Measurements from ENCODE around the gene HLA-DQA1. TPM values are rescaled to one million over a fixed set of nuclear protein-coding genes. Genes with fewer than 3 reads are reported as not detected.

Gene HLA-DQA1
- total RNA-seq, 1 experiment from 2014 or later: 0.86 TPM

GRCh38 chr6:32614366-32615081, 22.7 kb upstream of the HLA-DQA1 start:
- ChIA-PET POLR2A (no interaction called here), RAD21 (ENCODE audit: low non-redundant PET in 1 of 2, low total read pairs in 2 of 2, uncharacterized antibody in 2 of 2, unreplicated experiment in 2 of 2) (no interaction called here), CTCF (no interaction called here)
- Histone ChIP-seq H3K4me1 (ENCODE audit: control insufficient read depth in 1 of 2, insufficient read depth in 2 of 2, low read length in 2 of 2) (peaks cover 0 to 8% of the 10 kb centered on the region in 2 experiments; a peak in 3 of 4 replicates), H3K9me3 (ENCODE audit: control insufficient read depth in 1 of 2, insufficient read depth in 1 of 2, low read depth in 1 of 2, low read length in 2 of 2) (no peaks in the 10 kb centered on the region), H3K9ac (ENCODE audit: low read length) (no peak overlapping the region), H4K20me1 (ENCODE audit: insufficient read depth) (no peaks in the 10 kb centered on the region), H3K4me2 (ENCODE audit: low read length) (no peak overlapping the region), H2AFZ (ENCODE audit: low read depth, low read length, poor library complexity, severe bottlenecking) (no peak overlapping the region), H3K79me2 (ENCODE audit: insufficient read depth, low read length) (no peaks in the 10 kb centered on the region), H3K36me3 (ENCODE audit: control insufficient read depth in 1 of 2, insufficient read depth in 2 of 2, low read length in 2 of 2) (no peaks in the 10 kb centered on the region), H3K27ac (ENCODE audit: low read depth, low read length) (no peak overlapping the region), H3K4me3 (replicated peaks in 1 of 2; ENCODE audit: low read depth in 1 of 2, low read length in 2 of 2) (no peak overlapping the region), H3K9me2 (ENCODE audit: insufficient read depth) (no peaks in the 10 kb centered on the region), H3K27me3 (ENCODE audit: insufficient read depth, low read length) (no peaks in the 10 kb centered on the region)
- no TSS peak for BruUV-seq (replicated peaks)
- no peak for ATAC-seq
- TF ChIP-seq CBX3 (IDR thresholded peaks at IDR 0.05; ENCODE audit: low read depth): no peak
- TF ChIP-seq REST (IDR thresholded peaks at IDR 0.05; ENCODE audit: low read depth): no peak
- no peak for TF ChIP-seq JUND (IDR thresholded peaks at IDR 0.05)
- no peak for TF ChIP-seq EZH2phosphoT487 (IDR thresholded peaks at IDR 0.05; ENCODE audit: borderline replicate concordance)
- no peak for TF ChIP-seq SP1 (IDR thresholded peaks at IDR 0.05; ENCODE audit: low read depth)
- TF ChIP-seq ELF1 (IDR thresholded peaks at IDR 0.05; ENCODE audit: borderline replicate concordance, low read depth): no peak
- TF ChIP-seq, protein P1, sequence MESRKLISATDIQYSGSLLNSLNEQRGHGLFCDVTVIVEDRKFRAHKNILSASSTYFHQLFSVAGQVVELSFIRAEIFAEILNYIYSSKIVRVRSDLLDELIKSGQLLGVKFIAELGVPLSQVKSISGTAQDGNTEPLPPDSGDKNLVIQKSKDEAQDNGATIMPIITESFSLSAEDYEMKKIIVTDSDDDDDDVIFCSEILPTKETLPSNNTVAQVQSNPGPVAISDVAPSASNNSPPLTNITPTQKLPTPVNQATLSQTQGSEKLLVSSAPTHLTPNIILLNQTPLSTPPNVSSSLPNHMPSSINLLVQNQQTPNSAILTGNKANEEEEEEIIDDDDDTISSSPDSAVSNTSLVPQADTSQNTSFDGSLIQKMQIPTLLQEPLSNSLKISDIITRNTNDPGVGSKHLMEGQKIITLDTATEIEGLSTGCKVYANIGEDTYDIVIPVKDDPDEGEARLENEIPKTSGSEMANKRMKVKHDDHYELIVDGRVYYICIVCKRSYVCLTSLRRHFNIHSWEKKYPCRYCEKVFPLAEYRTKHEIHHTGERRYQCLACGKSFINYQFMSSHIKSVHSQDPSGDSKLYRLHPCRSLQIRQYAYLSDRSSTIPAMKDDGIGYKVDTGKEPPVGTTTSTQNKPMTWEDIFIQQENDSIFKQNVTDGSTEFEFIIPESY (IDR thresholded peaks at IDR 0.05; ENCODE audit: extremely low read depth, insufficient replicate concordance, low read length): no peak
- TF ChIP-seq EZH2 (IDR thresholded peaks at IDR 0.05): no peak
- TF ChIP-seq CTCF (IDR thresholded peaks at IDR 0.05 in 2 of 3, conservative IDR thresholded peaks at IDR 0.05 in 1 of 3; ENCODE audit: borderline replicate concordance in 1 of 3, insufficient read depth in 1 of 3, low read depth in 2 of 3, low read length in 2 of 3): no peak
- TF ChIP-seq POLR2A (IDR thresholded peaks at IDR 0.05; ENCODE audit: borderline replicate concordance, extremely low read depth, insufficient read depth, insufficient read length): no peak
- no peak for TF ChIP-seq YY1 (IDR thresholded peaks at IDR 0.05; ENCODE audit: extremely low read depth, insufficient replicate concordance, low read depth, low read length)
- TF ChIP-seq SIN3A (IDR thresholded peaks at IDR 0.05; ENCODE audit: low read depth): no peak
- no peak for TF ChIP-seq TCF7L2 (IDR thresholded peaks at IDR 0.05; ENCODE audit: borderline replicate concordance, extremely low read depth, insufficient read depth, insufficient read length)
- no peak for TF ChIP-seq EGR1 (IDR thresholded peaks at IDR 0.05; ENCODE audit: low read depth)
- no peak for TF ChIP-seq FOSL1 (IDR thresholded peaks at IDR 0.05; ENCODE audit: low read depth)
- no peak for TF ChIP-seq ZFX (IDR thresholded peaks at IDR 0.05)
- no peak for TF ChIP-seq RAD21 (IDR thresholded peaks at IDR 0.05; ENCODE audit: low read depth)
- TF ChIP-seq, protein P2, sequence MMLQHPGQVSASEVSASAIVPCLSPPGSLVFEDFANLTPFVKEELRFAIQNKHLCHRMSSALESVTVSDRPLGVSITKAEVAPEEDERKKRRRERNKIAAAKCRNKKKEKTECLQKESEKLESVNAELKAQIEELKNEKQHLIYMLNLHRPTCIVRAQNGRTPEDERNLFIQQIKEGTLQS (IDR thresholded peaks at IDR 0.05): no peak
- intact Hi-C loops (cut with micrococcal nuclease): no loop called here
- DNase-seq (ENCODE audit: low read depth, low spot score): no peak
